Fibroblast of skin of right quadriceps (primary cell): ENCODE results near the gene DPH1.

Experiments
- DNase-seq: peaks from one replicate; pipeline ENCODE4 v3.0.0-alpha.2; 2013

DPH1 gene

DNA sequence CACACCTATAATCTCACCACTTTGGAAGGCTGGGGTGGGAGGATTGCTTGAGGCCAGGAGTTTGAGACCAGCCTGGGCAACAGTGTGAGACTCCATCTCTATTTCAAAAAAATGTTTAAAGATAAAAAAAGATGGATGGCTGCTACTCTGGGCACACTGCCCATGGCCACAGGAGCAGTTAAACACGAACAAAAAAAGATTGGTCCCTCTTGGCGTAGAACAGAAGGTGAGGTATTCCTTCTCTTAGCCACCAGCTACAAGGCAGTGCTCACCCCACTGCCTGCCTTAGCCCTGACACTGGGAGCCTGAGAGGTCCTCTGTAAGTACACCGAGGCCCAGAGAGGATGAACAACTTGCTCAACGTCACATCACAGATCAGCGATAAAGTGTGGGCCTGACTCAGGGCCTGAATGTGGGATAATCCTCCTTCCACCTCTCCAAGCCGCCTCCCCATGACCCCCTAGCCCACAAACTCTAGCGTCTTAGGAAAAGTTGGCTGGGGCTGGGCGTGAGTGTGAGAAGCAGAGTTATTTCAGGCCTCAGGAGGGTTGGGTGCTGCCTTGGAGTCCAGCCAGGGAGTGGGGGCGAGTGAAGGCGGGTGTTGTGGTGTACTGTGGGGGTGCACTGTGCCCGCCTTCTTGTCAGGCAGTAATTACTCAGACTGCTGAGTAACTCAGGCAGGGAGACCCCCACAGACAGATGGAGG is 2.3 kb upstream of the DPH1 start:
- peak; percentile 35 for DNase-seq

DNA sequence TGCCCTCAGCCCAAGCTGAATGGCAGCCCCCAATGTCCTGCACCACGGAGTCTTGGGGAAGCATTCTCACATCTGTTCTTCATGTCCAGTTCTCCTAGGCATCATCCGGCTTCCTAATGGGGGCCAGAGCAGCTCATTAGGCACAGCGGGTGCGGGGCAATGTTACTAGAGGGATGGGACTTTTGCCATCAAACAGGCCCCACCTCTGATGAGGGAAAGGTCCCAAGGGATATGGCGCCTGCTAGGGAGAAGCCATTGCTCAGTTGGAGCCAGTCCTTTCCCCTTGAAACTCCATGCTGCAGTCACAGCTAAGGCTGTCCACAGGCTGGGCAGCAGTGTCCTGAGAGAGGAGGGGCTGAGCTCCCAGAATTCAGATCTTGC is 1.7 kb upstream of the DPH1 start:
- no peak for DNase-seq

DNA sequence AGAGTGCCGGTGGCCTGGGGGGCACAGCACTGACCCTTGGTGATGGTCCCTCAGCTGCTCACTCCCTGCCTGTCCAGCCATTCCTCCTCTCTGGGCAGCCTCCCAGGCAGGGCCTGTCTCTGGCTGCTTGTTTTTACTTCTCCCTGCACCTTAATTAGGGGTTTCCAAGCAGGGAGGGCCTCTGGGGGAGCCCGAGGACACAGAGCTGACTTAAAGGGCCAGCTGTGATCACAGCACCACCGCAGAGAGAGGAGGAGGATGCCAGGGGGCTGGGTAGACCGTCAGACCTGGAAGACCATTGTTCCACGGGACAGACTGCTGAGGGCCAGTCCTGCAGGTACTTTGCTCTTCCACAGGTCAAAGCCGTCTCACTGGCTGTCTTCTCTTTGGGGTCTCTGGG is 1.2 kb upstream of the DPH1 start:
- DNase-seq = no peak

DNA sequence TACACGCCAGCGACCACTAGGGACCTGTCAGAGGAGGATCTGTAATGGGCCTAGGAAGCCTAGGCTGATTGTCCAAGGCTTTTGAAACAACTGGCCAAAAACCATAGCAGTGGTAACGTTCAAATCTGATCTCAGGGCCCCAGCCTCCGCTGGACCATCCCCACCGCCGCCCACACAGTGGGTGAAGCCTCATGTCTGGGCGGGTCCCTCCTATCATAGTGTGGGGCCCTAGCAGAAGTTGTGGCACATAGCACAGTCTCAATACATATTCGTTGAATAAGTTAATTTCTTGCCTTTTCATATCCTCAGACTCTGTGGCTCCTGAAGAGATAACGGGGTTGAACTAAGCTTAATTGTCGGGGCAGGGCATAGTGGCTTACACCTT is 818 bp downstream of the DPH1 start:
- DNase-seq = no peak

DNA sequence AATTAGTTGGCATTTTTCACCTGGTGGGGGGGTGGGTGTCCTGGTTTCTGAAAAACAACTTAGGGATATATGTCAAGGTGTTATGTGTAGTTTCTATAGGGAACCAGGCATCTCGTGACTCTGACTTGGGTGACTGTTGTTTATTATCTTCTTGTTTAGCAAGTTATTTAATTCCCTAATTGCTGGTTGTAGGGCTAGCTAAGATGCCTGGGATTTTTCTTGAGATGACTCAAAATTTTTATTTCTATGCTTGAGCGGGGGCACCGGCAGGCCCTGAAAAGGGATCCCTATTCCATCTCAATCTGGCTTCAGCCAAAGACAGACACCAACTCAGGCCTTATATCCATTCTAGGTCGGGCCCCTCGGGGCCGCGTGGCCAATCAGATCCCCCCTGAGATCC is 3.2 kb downstream of the DPH1 start:
- peak; percentile 63 for DNase-seq

DNA sequence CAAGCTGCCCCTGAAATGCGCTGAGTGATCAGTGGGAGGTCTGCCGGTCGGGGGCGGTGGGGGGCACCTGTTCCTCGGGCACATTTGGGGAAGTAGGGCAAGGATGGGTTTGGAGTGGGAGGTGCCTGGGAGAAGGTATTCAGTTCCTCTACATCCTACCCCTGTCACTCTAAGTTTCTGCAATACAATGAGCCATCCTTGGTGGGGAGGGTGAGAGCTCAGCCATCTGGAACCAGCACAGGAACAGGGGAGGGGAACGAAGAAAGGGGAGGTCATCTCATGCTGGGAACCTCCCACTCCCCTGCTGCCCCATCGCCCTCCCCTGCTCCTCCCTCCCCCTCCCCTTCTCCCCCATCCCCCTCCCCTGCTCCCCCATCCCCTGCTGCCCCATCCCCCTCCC is 4.2 kb downstream of the DPH1 start:
- peak; percentile 88 for DNase-seq

DNA sequence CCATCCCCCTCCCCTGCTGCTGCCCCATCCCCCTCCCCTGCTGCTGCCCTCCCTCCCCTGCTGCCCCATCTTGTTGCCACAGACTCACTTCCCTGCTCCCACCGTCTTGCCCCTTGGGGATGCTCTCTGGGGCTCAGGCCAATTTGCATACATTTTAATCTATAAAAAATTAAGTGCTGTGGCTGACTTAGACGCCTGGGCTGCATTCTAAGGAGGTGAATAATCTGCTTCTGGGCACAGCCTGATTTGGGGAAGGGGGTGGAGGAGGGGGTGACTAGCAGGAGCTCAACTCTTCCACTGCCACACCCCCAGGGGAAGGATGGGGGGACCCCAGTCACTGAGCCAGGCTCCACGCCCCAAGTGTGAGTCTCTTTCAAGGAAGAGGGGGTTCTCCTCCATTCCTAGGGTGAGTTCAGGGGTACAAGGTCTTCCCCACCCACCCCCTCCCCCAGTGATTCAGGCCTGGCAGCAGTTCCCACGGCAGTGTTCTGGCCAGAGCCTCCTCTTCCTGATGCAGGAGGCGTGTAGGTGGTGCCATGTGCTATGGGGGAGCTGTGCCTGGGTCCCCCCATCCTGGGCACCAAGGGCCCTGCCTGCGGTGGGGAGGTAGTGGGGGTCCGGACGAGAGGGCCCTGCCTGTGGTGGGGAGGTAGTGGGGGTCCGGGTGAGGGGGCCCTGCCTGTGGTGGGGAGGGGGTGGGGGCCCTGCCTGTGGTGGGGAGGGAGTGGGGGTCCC is 5.0 kb downstream of the DPH1 start:
- DNase-seq = peak; percentile 99

DNA sequence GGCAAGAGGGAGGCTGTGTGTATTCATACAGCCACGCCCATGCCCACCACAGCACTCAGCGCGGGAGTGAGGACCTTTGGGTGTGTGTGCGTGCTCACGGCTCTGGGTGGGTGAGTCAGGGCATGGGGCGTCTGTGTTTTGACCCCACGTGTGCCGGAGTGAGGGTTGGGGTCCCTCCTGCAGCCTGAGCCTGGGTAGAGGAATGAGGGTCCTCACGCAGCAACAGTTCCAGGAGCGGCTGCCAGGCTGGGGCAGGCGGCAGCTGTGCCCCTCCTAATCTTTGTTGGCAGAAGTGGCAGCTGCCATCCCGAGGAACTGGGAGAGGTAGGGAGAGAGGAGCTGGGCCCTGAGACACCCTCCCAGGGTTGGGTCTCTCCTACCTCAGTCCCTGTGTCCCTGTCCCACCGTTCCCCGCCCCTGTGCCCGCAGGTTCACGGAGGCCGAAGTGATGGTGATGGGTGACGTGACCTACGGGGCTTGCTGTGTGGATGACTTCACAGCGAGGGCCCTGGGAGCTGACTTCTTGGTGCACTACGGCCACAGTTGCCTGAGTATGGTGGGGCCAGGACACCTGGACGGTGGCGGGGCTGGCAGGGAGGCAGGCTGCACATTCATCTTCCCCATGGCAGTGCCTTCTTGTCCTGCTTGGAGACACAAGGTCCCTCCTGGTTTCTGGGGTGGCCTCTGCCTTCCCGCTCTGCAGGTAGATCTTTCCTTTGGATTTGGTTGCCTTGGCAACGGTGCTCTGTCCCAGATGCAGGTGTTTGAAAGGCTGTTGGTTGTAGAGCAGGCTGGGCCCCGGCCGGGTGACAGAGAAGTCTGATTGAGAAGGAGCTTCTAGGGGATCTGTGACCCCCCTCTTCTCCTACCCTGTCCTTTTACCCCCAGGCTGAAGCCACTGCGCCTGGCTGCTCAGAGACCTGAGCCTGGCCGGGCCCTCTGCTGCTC is 5.9 kb downstream of the DPH1 start:
- DNase-seq = no peak

DNA sequence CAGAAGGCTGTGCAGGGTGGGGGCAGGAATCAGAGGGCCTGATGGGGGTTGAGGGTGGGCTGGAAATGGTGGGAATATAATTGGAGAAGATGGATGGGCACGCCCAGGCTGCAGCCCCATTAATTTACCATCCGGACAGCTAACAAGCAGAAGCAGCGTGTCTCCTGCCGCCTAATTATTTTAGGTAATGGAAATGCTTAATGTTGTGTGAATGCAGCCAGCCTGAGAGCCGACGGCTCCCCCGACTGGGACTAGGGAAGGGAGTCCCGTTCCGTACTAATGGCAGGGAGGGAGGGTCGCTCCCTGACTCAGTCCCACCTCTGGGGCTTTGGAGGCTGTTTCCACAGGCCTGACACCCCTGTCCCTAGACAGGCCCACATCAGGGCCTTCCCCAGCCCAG is 7.2 kb downstream of the DPH1 start:
- no peak for DNase-seq

DNA sequence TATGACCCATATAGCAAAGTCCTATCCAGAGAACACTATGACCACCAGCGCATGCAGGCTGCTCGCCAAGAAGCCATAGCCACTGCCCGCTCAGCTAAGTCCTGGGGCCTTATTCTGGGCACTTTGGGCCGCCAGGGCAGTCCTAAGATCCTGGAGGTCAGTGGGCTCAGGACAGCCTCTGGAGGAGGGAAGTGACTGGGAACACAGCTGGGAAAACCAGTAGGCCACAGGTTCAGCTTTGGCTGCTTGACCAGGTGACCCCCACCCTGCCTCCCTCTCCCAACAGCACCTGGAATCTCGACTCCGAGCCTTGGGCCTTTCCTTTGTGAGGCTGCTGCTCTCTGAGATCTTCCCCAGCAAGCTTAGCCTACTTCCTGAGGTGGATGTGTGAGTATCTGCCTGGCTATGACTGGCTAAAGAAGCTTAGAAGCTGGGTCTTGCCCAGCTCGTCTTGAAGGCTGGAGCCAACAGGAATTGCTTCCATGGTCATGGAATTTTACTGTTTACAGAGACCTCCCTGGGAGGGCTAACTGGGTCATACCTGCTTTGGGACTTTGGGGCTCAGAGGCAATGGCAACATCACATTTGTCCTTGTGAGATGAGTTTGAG is 10.4 kb downstream of the DPH1 start:
- DNase-seq = no peak

DNA sequence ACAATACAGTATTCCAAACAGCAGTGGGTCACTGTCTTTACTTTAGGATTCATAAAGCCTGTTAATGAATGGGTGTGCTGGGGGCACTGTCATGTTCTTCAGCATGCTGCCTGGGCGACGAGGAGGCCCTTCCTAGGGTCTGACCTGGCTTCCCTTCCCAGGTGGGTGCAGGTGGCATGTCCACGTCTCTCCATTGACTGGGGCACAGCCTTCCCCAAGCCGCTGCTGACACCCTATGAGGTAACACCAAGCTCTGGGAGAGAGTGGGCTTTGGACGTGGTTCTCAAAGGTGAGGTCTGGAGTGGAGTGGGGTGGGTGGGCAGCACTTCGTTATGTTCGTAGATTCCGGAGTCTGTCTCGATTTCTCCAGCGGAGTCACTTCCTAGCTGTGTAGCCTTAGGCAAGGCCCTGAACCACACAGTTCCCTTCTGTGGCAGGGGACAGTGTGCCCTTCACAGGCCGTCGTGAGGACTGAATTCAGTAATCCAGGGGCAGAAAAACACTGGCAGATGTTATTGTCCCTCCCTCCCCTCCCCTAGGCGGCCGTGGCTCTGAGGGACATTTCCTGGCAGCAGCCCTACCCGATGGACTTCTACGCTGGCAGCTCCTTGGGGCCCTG is 11.1 kb downstream of the DPH1 start:
- no peak for DNase-seq

DNA sequence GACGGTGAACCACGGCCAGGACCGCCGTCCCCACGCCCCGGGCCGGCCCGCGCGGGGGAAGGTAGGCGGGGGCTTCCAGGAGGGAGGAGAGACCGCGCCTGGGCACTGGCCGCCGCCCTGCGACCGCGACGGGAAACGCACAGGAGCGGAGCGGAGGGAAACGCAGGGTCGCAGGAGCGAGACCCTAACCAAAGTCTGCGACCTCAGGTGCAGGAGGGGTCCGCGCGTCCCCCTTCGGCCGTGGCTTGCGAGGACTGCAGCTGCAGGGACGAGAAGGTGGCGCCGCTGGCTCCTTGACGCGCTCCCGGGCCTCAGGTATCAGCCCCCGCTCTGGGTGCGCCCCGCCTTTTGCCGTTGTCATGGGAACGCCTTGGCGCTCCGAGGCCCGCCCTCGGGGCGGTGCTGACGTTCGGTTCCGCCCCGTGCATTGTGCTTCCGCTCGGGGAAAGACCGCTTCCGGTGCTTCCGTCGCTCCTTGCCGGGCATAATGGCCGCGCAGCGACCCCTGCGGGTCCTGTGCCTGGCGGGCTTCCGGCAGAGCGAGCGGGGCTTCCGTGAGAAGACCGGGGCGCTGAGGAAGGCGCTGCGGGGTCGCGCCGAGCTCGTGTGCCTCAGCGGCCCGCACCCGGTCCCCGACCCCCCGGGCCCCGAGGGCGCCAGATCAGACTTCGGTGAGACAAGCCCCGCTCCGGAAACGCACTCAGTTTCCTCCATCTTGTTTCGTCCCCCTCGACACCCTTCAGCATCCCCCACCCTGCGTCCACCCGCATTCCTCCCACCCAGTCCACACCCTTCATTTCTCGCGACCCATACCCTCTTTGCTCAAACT is 11.8 kb downstream of the DPH1 start, which contains the start of gene OVCA2:
Gene OVCA2, plus strand, starts transcription at position 462 of the 829 bp plus-strand sequence. Its CDS starts 26 bp downstream, at position 488.
- DNase-seq = peak; percentile 94

DNA sequence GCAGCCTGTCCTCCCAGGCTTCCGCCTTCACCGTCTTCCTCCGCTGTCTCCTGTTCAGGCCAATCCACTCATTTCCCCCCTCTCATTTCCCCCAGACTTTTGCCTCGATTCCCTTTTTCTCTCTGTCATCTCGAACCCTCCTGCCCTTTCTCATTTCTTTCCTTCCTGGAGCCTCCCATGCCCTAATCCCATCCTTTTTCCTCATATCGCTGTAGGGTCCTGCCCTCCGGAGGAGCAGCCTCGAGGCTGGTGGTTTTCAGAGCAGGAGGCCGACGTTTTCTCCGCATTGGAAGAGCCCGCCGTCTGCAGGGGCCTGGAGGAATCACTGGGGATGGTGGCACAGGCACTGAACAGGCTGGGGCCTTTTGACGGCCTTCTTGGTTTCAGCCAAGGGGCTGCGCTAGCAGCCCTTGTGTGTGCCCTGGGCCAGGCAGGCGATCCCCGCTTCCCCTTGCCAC is 12.5 kb downstream of the DPH1 start:
- no peak for DNase-seq

DNA sequence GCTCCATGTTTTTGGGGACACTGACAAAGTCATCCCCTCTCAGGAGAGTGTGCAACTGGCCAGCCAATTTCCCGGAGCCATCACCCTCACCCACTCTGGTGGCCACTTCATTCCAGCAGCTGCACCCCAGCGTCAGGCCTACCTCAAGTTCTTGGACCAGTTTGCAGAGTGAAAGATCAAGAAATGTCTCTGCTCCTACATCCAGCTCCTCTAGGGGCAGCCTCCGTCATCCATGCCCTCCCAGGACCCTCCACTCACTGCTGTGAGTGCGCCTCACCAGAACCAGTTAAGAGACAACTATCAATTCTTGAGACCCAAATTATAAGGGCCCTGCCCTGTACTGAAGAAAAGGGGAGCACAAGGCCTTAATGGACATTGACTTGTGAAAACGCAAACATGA is 13.0 kb downstream of the DPH1 start:
- DNase-seq = no peak

DNA sequence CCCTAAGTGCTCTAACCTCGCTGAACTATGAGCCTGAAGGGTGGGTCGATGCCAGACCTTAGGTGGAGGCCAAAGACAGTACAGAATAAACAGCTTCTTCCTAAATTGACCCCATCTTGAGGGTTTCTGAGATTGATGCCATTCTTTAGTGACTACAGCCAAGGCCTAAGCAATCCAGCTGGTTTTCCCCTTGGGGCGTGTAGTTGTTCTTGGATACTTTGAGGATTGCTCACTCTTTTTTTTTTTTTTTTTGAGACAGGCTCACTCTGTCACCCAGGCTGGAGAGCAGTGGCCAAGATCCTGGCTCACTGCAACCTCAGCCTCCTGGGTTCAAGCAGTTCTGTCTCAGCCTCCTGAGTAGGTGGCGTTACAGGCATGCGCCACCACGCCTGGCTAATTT is 13.8 kb downstream of the DPH1 start:
- DNase-seq = peak; percentile 65

DNA sequence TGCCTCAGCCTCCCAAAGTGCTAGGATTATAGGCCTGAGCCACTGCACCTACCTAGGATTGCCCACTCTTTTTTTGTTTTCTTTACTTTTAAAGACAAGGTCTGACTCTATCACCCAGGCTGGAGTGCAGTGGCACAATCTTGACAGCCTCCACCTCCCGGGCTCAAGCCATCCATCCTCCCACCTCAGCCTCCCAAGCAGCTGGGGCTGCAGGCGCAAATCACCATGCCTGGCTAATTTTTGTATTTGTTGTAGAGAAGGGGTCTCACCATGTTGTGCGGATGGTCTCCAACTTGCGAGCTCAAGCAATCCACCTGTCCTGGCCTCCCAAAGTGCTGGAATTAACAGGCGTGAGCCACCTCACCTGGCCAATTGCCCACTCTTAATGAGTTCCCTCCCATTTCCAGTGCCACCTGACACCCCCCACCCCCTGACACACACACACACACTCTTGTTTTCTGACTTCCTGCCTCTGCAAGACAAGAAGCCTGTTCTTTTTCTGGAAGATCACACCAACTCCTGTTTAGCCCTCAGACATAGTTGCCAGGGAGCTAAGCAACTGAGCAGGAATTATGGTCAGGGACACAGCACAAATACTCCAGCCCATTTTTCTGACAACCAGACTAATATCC is 14.4 kb downstream of the DPH1 start:
- no peak for DNase-seq

DNA sequence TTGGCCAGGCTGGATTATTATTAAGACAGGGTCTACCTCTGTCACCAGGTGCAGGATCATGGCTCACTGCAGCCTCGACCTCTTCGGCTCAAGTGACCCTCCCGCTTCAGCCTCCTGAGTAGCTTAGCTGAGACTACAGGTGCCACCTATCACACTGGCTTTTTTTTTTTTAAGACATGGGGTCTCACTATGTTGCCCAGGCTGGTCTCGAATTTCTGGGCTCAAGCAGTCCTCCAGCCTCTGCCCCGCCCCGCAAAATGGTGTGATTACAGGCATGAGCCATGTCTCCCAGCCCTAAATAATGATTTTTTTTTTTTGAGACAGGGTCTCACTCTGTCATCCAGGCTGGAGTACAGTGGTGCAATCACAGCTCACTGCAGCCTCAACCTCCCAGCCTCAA is 17.6 kb downstream of the DPH1 start:
- no peak for DNase-seq

DNA sequence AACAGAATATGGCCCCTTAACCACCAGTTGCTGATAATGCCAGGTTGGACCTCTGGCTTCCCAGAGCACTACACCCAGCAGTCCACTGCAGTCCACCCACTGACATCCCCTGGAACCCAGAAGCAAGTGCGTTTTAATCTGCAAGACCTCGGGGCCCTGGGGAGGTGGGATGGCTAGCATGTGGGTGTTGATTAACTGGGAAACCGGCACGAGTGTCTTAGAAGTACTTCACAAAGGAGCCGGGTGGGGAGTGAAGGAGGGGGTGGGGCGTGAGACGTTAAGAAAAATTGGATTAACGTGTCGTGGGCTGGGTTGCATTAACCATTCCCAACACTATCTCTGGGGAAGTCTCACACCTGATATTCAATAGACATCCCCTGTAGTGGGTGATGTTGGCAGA is 18.9 kb downstream of the DPH1 start:
- no peak for DNase-seq

DNA sequence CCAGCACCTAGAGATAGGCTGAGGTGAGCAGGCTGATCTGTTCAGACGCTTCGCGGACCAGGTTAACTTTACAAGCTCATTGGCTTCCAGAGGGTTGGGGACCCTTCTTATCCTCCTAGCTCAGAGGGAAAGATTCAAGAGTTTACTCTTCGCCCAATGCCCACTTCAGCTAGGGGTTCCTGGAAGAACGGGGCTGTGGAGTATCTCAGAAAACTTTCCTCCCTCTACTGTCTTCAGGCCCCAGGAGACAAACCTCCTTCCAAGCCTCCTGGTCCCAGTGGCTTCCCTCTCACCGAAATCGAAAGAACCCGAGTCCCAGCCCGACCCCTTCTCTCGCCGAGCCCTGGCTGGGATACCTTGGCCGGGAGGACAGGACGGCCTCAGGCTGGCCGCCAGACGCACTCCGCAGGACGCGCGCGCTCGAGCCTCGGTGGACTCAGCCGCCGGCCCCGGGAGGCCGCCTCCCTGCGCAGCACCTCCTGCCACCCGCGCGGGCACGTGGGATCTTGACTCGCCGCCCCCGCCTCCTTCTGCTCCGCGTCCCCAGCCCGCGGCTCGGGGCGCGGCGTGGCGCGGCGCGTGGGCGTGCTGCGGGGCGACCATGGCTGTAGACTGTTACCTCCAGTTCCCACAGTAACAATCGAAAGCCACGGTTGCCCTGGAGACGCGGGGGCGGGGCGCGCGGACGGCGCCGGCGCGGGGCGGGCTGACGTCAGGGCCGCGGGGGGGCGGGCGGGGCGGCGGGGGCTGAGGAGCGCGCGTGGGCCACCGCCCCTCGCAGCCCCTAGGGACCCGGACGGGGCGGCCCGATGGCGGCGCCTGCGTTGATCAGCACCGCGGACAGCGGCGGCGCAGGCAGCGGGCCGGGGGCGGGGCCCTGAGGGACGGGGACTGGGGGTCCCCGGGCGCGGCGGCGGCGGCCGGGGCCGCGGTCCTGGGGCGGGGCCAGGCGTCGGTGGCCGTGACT is 19.7 kb downstream of the DPH1 start:
- DNase-seq = peak; percentile 83
